Urothelium cell line (cell line): ENCODE measurements around the gene NRDC.
A peak's percentile ranks its signal among the peaks of the same experiment; 100 is the strongest.

Experiments used
- DNase-seq: peaks from one replicate; pipeline ENCODE4 v3.0.0; 2011; ENCODE audit warnings: low spot score, mixed read lengths
- FAIRE-seq: peaks from 2 replicates; lab custom pipeline; 2011; peaks lifted over from hg19 to GRCh38; lab: Jason Lieb, UNC

The NRDC gene

GRCh38 chr1:51878616-51879336 lies at the start of gene NRDC:
Gene NRDC (minus strand): TSS chr1:51878727. CDS start chr1:51878615, 112 bp downstream.
- DNase-seq: peak; percentile 99

GRCh38 chr1:51927029-51927428 lies 48.5 kb upstream of the NRDC start:
- FAIRE-seq (no peak), DNase-seq (no peak)

More at GRCh38 chr1:51878616-51879336, at the start of gene NRDC:
- FAIRE-seq: peak; percentile 99

GRCh38 chr1:51926171-51926812 lies 47.8 kb upstream of the NRDC start:
- FAIRE-seq (peak; percentile 13), DNase-seq (no peak)

GRCh38 chr1:51924455-51924854 lies 45.9 kb upstream of the NRDC start:
- DNase-seq (no peak), FAIRE-seq (no peak)

- DNase-seq (no peak), FAIRE-seq (no peak)
Observed at GRCh38 chr1:51922040-51922439, 43.5 kb upstream of the NRDC start.

GRCh38 chr1:51920130-51920529 lies 41.6 kb upstream of the NRDC start:
- DNase-seq: no peak
- FAIRE-seq: no peak

- DNase-seq (no peak), FAIRE-seq (no peak)
Observed at GRCh38 chr1:51919684-51920083, 41.2 kb upstream of the NRDC start.

- DNase-seq (no peak), FAIRE-seq (no peak)
Observed at GRCh38 chr1:51916587-51917405, 38.3 kb upstream of the NRDC start.

- DNase-seq (no peak), FAIRE-seq (no peak)
Observed at GRCh38 chr1:51915951-51916350, 37.4 kb upstream of the NRDC start.

- DNase-seq (no peak), FAIRE-seq (no peak)
Observed at GRCh38 chr1:51912881-51913280, 34.4 kb upstream of the NRDC start.

GRCh38 chr1:51910221-51911000 lies 31.9 kb upstream of the NRDC start:
- no peak for FAIRE-seq
- no peak for DNase-seq

GRCh38 chr1:51908499-51908898 lies 30.0 kb upstream of the NRDC start:
- DNase-seq: no peak
- no peak for FAIRE-seq

- DNase-seq: no peak
- peak; percentile 53 for FAIRE-seq
Observed at GRCh38 chr1:51907079-51907702, 28.7 kb upstream of the NRDC start.

GRCh38 chr1:51906306-51907078 lies 28.0 kb upstream of the NRDC start:
- FAIRE-seq: no peak
- DNase-seq: no peak

GRCh38 chr1:51902456-51902855 lies 23.9 kb upstream of the NRDC start:
- FAIRE-seq (no peak), DNase-seq (no peak)

GRCh38 chr1:51901151-51901550 lies 22.6 kb upstream of the NRDC start:
- FAIRE-seq (no peak), DNase-seq (no peak)

- DNase-seq (no peak), FAIRE-seq (peak; percentile 95)
Observed at GRCh38 chr1:51899022-51899421, 20.5 kb upstream of the NRDC start.

GRCh38 chr1:51898090-51898734 lies 19.7 kb upstream of the NRDC start:
- FAIRE-seq (peak; percentile 78), DNase-seq (peak; percentile 23)

- FAIRE-seq: no peak
- peak; percentile 50 for DNase-seq
Observed at GRCh38 chr1:51897699-51898031, 19.1 kb upstream of the NRDC start.
